ENCODE measurements around the gene ABHD6.
"Not testable (repeated sequence)": the region's sequence is repeated elsewhere in the genome, so short reads cannot be mapped to it uniquely, and the experiment has no call there.

Gene ABHD6

GRCh38 chr3:58197588-58197987 is 40.0 kb upstream of the ABHD6 start:
- H3K4me1 ChIP-seq (ENCODE audit: control insufficient read depth in 2 of 2, insufficient read depth in 2 of 2, low read length in 2 of 2) = peaks cover 3 to 6% of the 10 kb centered on the region in 2 donors
- H3K27me3 ChIP-seq (ENCODE audit: control insufficient read depth in 2 of 2, insufficient read depth in 2 of 2, low read length in 2 of 2) = no peaks in the 10 kb centered on the region
- no peaks in the 10 kb centered on the region for H3K9me3 ChIP-seq (ENCODE audit: control insufficient read depth in 2 of 2, low read length in 2 of 2)
- H3K9ac ChIP-seq (ENCODE audit: low read depth in 1 of 2, low read length in 2 of 2) = no peak overlapping the region
- no peak overlapping the region for H3K4me3 ChIP-seq (ENCODE audit: low read length in 2 of 2)
- H3K27ac ChIP-seq (ENCODE audit: low read depth in 2 of 2, low read length in 2 of 2) = no peak overlapping the region
- no peaks in the 10 kb centered on the region for H3K36me3 ChIP-seq (ENCODE audit: control insufficient read depth in 2 of 2, insufficient read depth in 2 of 2, low read length in 2 of 2)

DNA sequence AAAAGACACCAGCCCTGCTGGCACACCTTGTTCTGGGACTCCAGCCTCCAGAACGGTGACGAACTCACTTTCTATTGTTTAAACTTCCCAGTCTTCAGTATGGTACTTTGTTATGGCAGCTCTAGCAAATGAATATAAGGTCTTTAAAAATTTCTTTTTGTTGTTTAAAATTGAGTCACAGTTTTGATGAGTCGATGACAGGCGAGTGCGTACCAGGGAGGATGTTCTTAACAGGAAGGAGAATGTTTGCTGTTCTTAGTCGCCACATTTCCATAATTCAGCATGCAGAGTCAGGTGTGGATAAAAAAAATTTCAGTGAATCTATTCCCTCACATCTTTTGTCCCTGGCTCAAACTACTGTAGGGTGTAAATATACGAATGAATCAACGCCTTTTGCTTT is 39.2 kb upstream of the ABHD6 start:
- Histone ChIP-seq H3K27ac (ENCODE audit: low read depth in 2 of 2, low read length in 2 of 2) (no peak overlapping the region), H3K4me3 (ENCODE audit: low read length in 2 of 2) (no peak overlapping the region), H3K9ac (ENCODE audit: low read depth in 1 of 2, low read length in 2 of 2) (no peak overlapping the region), H3K36me3 (ENCODE audit: control insufficient read depth in 2 of 2, insufficient read depth in 2 of 2, low read length in 2 of 2) (no peaks in the 10 kb centered on the region), H3K4me1 (ENCODE audit: control insufficient read depth in 2 of 2, insufficient read depth in 2 of 2, low read length in 2 of 2) (peaks cover 3 to 6% of the 10 kb centered on the region in 2 donors), H3K9me3 (ENCODE audit: control insufficient read depth in 2 of 2, low read length in 2 of 2) (no peaks in the 10 kb centered on the region), H3K27me3 (ENCODE audit: control insufficient read depth in 2 of 2, insufficient read depth in 2 of 2, low read length in 2 of 2) (no peaks in the 10 kb centered on the region)

GRCh38 chr3:58198804-58199203 is 38.8 kb upstream of the ABHD6 start:
- H3K27me3 ChIP-seq (ENCODE audit: control insufficient read depth in 2 of 2, insufficient read depth in 2 of 2, low read length in 2 of 2) = no peaks in the 10 kb centered on the region
- H3K27ac ChIP-seq (ENCODE audit: low read depth in 2 of 2, low read length in 2 of 2) = no peak overlapping the region
- H3K4me1 ChIP-seq (ENCODE audit: control insufficient read depth in 2 of 2, insufficient read depth in 2 of 2, low read length in 2 of 2) = peaks cover 3 to 6% of the 10 kb centered on the region in 2 donors
- no peaks in the 10 kb centered on the region for H3K9me3 ChIP-seq (ENCODE audit: control insufficient read depth in 2 of 2, low read length in 2 of 2)
- H3K4me3 ChIP-seq (ENCODE audit: low read length in 2 of 2) = no peak overlapping the region
- no peak overlapping the region for H3K9ac ChIP-seq (ENCODE audit: low read depth in 1 of 2, low read length in 2 of 2)
- H3K36me3 ChIP-seq (ENCODE audit: control insufficient read depth in 2 of 2, insufficient read depth in 2 of 2, low read length in 2 of 2) = no peaks in the 10 kb centered on the region

GRCh38 chr3:58200121-58200709 is 37.4 kb upstream of the ABHD6 start:
- Histone ChIP-seq H3K27me3 (ENCODE audit: control insufficient read depth in 2 of 2, insufficient read depth in 2 of 2, low read length in 2 of 2) (no peaks in the 10 kb centered on the region), H3K27ac (ENCODE audit: low read depth in 2 of 2, low read length in 2 of 2) (no peak overlapping the region), H3K4me3 (ENCODE audit: low read length in 2 of 2) (no peak overlapping the region), H3K9me3 (ENCODE audit: control insufficient read depth in 2 of 2, low read length in 2 of 2) (no peaks in the 10 kb centered on the region), H3K4me1 (ENCODE audit: control insufficient read depth in 2 of 2, insufficient read depth in 2 of 2, low read length in 2 of 2) (peaks cover 3 to 6% of the 10 kb centered on the region in 2 donors), H3K36me3 (ENCODE audit: control insufficient read depth in 2 of 2, insufficient read depth in 2 of 2, low read length in 2 of 2) (no peaks in the 10 kb centered on the region), H3K9ac (ENCODE audit: low read depth in 1 of 2, low read length in 2 of 2) (no peak overlapping the region)

- H3K27me3 ChIP-seq (ENCODE audit: control insufficient read depth in 2 of 2, insufficient read depth in 2 of 2, low read length in 2 of 2) = no peaks in the 10 kb centered on the region
- H3K27ac ChIP-seq (ENCODE audit: low read depth in 2 of 2, low read length in 2 of 2) = no peak overlapping the region
- no peaks in the 10 kb centered on the region for H3K9me3 ChIP-seq (ENCODE audit: control insufficient read depth in 2 of 2, low read length in 2 of 2)
- H3K4me1 ChIP-seq (ENCODE audit: control insufficient read depth in 2 of 2, insufficient read depth in 2 of 2, low read length in 2 of 2) = peaks cover 3 to 6% of the 10 kb centered on the region in 2 donors
- H3K9ac ChIP-seq (ENCODE audit: low read depth in 1 of 2, low read length in 2 of 2) = no peak overlapping the region
- no peak overlapping the region for H3K4me3 ChIP-seq (ENCODE audit: low read length in 2 of 2)
- no peaks in the 10 kb centered on the region for H3K36me3 ChIP-seq (ENCODE audit: control insufficient read depth in 2 of 2, insufficient read depth in 2 of 2, low read length in 2 of 2)
These were observed 36.7 kb upstream of the ABHD6 start for GRCh38 chr3:58200846-58201355.

GRCh38 chr3:58201451-58201850 is 36.1 kb upstream of the ABHD6 start:
- not testable (repeated sequence) for H3K4me1 ChIP-seq (ENCODE audit: control insufficient read depth in 2 of 2, insufficient read depth in 2 of 2, low read length in 2 of 2); H3K4me3 ChIP-seq (ENCODE audit: low read length in 2 of 2); H3K9me3 ChIP-seq (ENCODE audit: control insufficient read depth in 2 of 2, low read length in 2 of 2); H3K36me3 ChIP-seq (ENCODE audit: control insufficient read depth in 2 of 2, insufficient read depth in 2 of 2, low read length in 2 of 2); H3K9ac ChIP-seq (ENCODE audit: low read depth in 1 of 2, low read length in 2 of 2); H3K27me3 ChIP-seq (ENCODE audit: control insufficient read depth in 2 of 2, insufficient read depth in 2 of 2, low read length in 2 of 2); H3K27ac ChIP-seq (ENCODE audit: low read depth in 2 of 2, low read length in 2 of 2)

- H3K36me3 ChIP-seq (ENCODE audit: control insufficient read depth in 2 of 2, insufficient read depth in 2 of 2, low read length in 2 of 2) = no peaks in the 10 kb centered on the region
- no peaks in the 10 kb centered on the region for H3K9me3 ChIP-seq (ENCODE audit: control insufficient read depth in 2 of 2, low read length in 2 of 2)
- no peaks in the 10 kb centered on the region for H3K27me3 ChIP-seq (ENCODE audit: control insufficient read depth in 2 of 2, insufficient read depth in 2 of 2, low read length in 2 of 2)
- H3K4me3 ChIP-seq (ENCODE audit: low read length in 2 of 2) = no peak overlapping the region
- H3K27ac ChIP-seq (ENCODE audit: low read depth in 2 of 2, low read length in 2 of 2) = no peak overlapping the region
- peaks cover 3 to 6% of the 10 kb centered on the region in 2 donors for H3K4me1 ChIP-seq (ENCODE audit: control insufficient read depth in 2 of 2, insufficient read depth in 2 of 2, low read length in 2 of 2)
- no peak overlapping the region for H3K9ac ChIP-seq (ENCODE audit: low read depth in 1 of 2, low read length in 2 of 2)
These were observed 34.7 kb upstream of the ABHD6 start for GRCh38 chr3:58202917-58203360.

DNA sequence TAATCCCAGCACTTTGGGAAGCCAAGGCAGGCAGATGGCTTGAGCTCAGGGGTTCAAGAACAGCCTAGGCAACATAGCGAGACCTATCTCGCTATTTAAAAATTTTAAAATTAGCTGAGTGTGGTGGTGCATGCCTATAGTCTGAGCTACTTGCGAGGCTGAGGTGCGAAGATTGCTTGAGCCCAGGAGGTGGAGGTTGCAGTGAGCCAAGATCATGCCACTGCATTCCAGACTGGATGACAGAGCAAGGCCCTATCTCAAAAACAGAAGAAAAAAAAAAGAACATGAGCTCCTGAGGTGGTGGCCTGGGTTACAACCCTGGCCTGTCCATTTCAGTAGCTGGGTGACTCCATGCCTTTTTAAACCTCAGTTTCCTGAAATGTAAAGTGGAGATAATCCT is 34.1 kb upstream of the ABHD6 start:
- Histone ChIP-seq H3K9ac (ENCODE audit: low read depth in 1 of 2, low read length in 2 of 2) (no peak overlapping the region), H3K36me3 (ENCODE audit: control insufficient read depth in 2 of 2, insufficient read depth in 2 of 2, low read length in 2 of 2) (no peaks in the 10 kb centered on the region), H3K4me3 (ENCODE audit: low read length in 2 of 2) (no peak overlapping the region), H3K4me1 (ENCODE audit: control insufficient read depth in 2 of 2, insufficient read depth in 2 of 2, low read length in 2 of 2) (peaks cover 3 to 4% of the 10 kb centered on the region in 2 donors), H3K9me3 (ENCODE audit: control insufficient read depth in 2 of 2, low read length in 2 of 2) (no peaks in the 10 kb centered on the region), H3K27me3 (ENCODE audit: control insufficient read depth in 2 of 2, insufficient read depth in 2 of 2, low read length in 2 of 2) (no peaks in the 10 kb centered on the region), H3K27ac (ENCODE audit: low read depth in 2 of 2, low read length in 2 of 2) (no peak overlapping the region)

DNA sequence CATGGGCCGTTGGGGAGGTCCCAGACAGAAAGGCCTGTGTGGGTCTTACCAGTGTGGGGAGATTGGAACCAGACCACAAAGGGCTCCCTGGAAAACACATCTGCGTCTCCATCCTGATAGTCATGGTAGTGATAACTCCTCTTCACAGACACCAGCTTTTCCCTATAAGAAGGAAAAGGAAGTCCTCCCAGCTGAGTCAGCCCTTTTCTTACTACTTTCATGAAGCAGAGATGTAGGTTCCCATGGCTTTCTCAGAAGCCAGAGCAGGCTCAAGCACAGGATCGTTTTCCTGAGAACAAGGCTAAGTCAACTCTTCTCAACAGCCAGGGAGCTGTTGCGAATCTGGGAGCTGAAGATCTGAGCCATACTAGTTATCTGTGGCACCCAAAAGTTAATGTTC is 32.9 kb upstream of the ABHD6 start:
- no peaks in the 10 kb centered on the region for H3K27me3 ChIP-seq (ENCODE audit: control insufficient read depth in 2 of 2, insufficient read depth in 2 of 2, low read length in 2 of 2)
- no peak overlapping the region for H3K27ac ChIP-seq (ENCODE audit: low read depth in 2 of 2, low read length in 2 of 2)
- peaks cover 0 to 4% of the 10 kb centered on the region in 2 donors for H3K4me1 ChIP-seq (ENCODE audit: control insufficient read depth in 2 of 2, insufficient read depth in 2 of 2, low read length in 2 of 2)
- H3K36me3 ChIP-seq (ENCODE audit: control insufficient read depth in 2 of 2, insufficient read depth in 2 of 2, low read length in 2 of 2) = no peaks in the 10 kb centered on the region
- H3K4me3 ChIP-seq (ENCODE audit: low read length in 2 of 2) = no peak overlapping the region
- H3K9ac ChIP-seq (ENCODE audit: low read depth in 1 of 2, low read length in 2 of 2) = no peak overlapping the region
- no peaks in the 10 kb centered on the region for H3K9me3 ChIP-seq (ENCODE audit: control insufficient read depth in 2 of 2, low read length in 2 of 2)

DNA sequence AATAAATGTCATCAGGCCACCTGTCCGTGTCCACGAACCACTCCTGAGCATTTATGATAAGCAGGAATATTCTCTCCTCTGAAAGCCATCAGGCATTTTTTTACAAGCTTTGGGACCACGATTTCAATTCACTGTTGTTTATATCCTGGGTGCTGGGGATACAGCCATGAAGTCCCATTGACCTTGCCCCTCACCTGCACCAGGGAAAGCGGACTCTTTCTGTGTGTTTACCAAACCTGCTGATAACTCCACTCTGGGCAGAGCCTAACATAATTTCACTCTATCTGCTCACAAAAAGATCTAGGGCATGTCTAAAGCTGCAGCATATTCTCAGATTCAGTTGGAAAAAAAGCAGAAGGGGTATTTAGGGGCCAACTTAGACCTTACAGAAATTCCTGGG is 31.6 kb upstream of the ABHD6 start:
- Histone ChIP-seq H3K9me3 (ENCODE audit: control insufficient read depth in 2 of 2, low read length in 2 of 2) (no peaks in the 10 kb centered on the region), H3K36me3 (ENCODE audit: control insufficient read depth in 2 of 2, insufficient read depth in 2 of 2, low read length in 2 of 2) (no peaks in the 10 kb centered on the region), H3K4me1 (ENCODE audit: control insufficient read depth in 2 of 2, insufficient read depth in 2 of 2, low read length in 2 of 2) (no peaks in the 10 kb centered on the region), H3K27me3 (ENCODE audit: control insufficient read depth in 2 of 2, insufficient read depth in 2 of 2, low read length in 2 of 2) (no peaks in the 10 kb centered on the region), H3K9ac (ENCODE audit: low read depth in 1 of 2, low read length in 2 of 2) (no peak overlapping the region), H3K4me3 (ENCODE audit: low read length in 2 of 2) (no peak overlapping the region), H3K27ac (ENCODE audit: low read depth in 2 of 2, low read length in 2 of 2) (no peak overlapping the region)

Measured in mucosa of rectum (tissue), 2 donors.